Spleen (tissue), 11 donors: ENCODE measurements around the gene KCNK18. TPM values are rescaled to one million over a fixed set of nuclear protein-coding genes. Genes with fewer than 3 reads are reported as not detected.

ENCODE experiments used
- DNase-seq: peaks from one replicate; pipeline ENCODE4 v3.0.0-alpha.2; 2020
- H3K27ac ChIP-seq, 8 donors: fragments of 200-600 bp; sonication (generic) in 7 of 8; 1 replicate in 4 of 8; 2 replicates in 4 of 8; pipeline versions ENCODE4 v1.5.0 to v1.8.0; 2016 to 2021; ENCODE audit warnings: inconsistent platforms in 4 of 8, mild to moderate bottlenecking in 4 of 8, moderate library complexity in 1 of 8
- H3K27me3 ChIP-seq, 7 donors: fragments of 200-600 bp; sonication (generic) in 6 of 7; replicated peaks in 1 of 7; 1 replicate in 4 of 7; 2 replicates in 3 of 7; pipeline versions ENCODE4 v1.5.0 to v1.8.0; 2016 to 2021; ENCODE audit warnings: inconsistent platforms in 3 of 7, mild to moderate bottlenecking in 1 of 7
- H3K36me3 ChIP-seq, 6 donors: fragments of 200-600 bp; sonication (generic) in 5 of 6; 1 replicate in 4 of 6; 2 replicates in 2 of 6; pipeline versions ENCODE4 v1.5.0 to v1.8.0; 2016 to 2021; ENCODE audit warnings: inconsistent platforms in 2 of 6
- H3K4me1 ChIP-seq, 6 donors: fragments of 200-600 bp; sonication (generic) in 5 of 6; 1 replicate in 3 of 6; 2 replicates in 3 of 6; pipeline versions ENCODE4 v1.5.0 to v1.8.0; 2016 to 2021; ENCODE audit warnings: inconsistent platforms in 3 of 6
- H3K4me3 ChIP-seq, 8 donors: fragments of 200-600 bp; sonication (generic) in 7 of 8; 1 replicate in 4 of 8; 2 replicates in 4 of 8; pipeline versions ENCODE4 v1.5.0 to v1.8.0; 2016 to 2021; ENCODE audit warnings: inconsistent platforms in 4 of 8, mild to moderate bottlenecking in 4 of 8, moderate library complexity in 2 of 8
- H3K9me3 ChIP-seq, 8 donors: fragments of 200-600 bp; sonication (generic) in 7 of 8; 1 replicate in 4 of 8; 2 replicates in 4 of 8; pipeline versions ENCODE4 v1.5.0 to v1.8.0; 2016 to 2021; ENCODE audit warnings: inconsistent platforms in 4 of 8
- CTCF ChIP-seq, 11 experiments: fragments of 200-600 bp in 7 of 11; fragments of 450-650 bp in 4 of 11; sonication (generic) in 4 of 11; IDR thresholded peaks in 8 of 11; conservative IDR thresholded peaks in 3 of 11; 1 replicate in 7 of 11; 2 replicates in 4 of 11; pipeline versions ENCODE4 v1.4.0 to v1.8.0; 2016 to 2021; ENCODE audit warnings: antibody characterized with exemption in 11 of 11, inconsistent platforms in 4 of 11, mild to moderate bottlenecking in 1 of 11
- POLR2A ChIP-seq, 3 donors: fragments of 450-650 bp; IDR thresholded peaks; one replicate each; pipeline ENCODE4 v1.5.1; 2017; ENCODE audit warnings: antibody characterized with exemption in 3 of 3, mild to moderate bottlenecking in 1 of 3
- POLR2AphosphoS5 ChIP-seq, 3 donors: sonication (generic); formaldehyde crosslinking; IDR thresholded peaks; one replicate each; pipeline ENCODE4 v1.5.1; 2017; ENCODE audit warnings: antibody characterized with exemption in 3 of 3
- WGBS, 5 donors: extraction: QIAGEN DNeasy Blood & Tissue Kit in 3 of 5; methylation state at CpG; one replicate each; pipeline versions ENCODE4 v1.1.5 to v1.1.7; 2013 to 2018; 5-methylcytosine and 5-hydroxymethylcytosine counted together
- intact Hi-C: fragments of 100-400 bp; cut with DNase I; formaldehyde crosslinking; loops from one replicate; pipeline ENCODE4 v1.15.0; 2023; ENCODE audit warnings: low total_unique reads
- polyA plus RNA-seq, 3 donors: library from polyadenylated mRNA; stranded (reverse); fragments of 200-250 nt; gene quantifications; one replicate each; pipeline ENCODE4 v1.2.1, GENCODE V29; 2013
- total RNA-seq, 7 donors: library from RNA; depleted of rRNA in 3 of 7; stranded (reverse); fragments of >200 nt in 3 of 7; fragmentation: NEBNext Ultra II Directional in 4 of 7; extraction: Animal tissue kit (Norgen Biotek cat#: 25700) in 4 of 7; gene quantifications; one replicate each; pipeline versions ENCODE4 v1.1.0 to v1.2.1, GENCODE V29; 2016 to 2021
- donor health status: healthy with polysubstance abuse.
- donor health status: DM: no; HTN: no; CAD: no; lungs with moderate emphysema.
- donor health status: DM: no; HTN: no; CAD: no.
- donor health status: Bipolar disorder and iron deficiency.
- donor health status: healthy.
- donor health status: DM: no; HTN: no; CAD: no.
- donor health status: DM: yes; HTN: yes; CAD: no.

KCNK18 gene
- total and polyA plus RNA-seq, 10 donors = not detected

GRCh38 chr10:117218654-117219053 lies 21.4 kb downstream of the KCNK18 start:
- TF ChIP-seq POLR2AphosphoS5 (IDR thresholded peaks at IDR 0.05) = no peak
- TF ChIP-seq CTCF (IDR thresholded peaks at IDR 0.05 in 8 of 11, conservative IDR thresholded peaks at IDR 0.05 in 3 of 11) = no peak
- TF ChIP-seq POLR2A (IDR thresholded peaks at IDR 0.05) = no peak
- Histone ChIP-seq H3K27ac (no peak overlapping the region), H3K4me3 (no peak overlapping the region), H3K9me3 (no peaks in the 10 kb centered on the region), H3K27me3 (peaks cover 0 to 90% (median 26%) of the 10 kb centered on the region in 7 donors), H3K4me1 (peaks cover 7 to 30% (median 15%) of the 10 kb centered on the region in 6 donors), H3K36me3 (no peaks in the 10 kb centered on the region)
- 85% methylated on average over 8 of the region's 8 CpGs for WGBS, 5 donors
- DNase-seq = peak; percentile 27
- intact Hi-C loops = loop anchor here (5.0 to 10.0 kb wide), 2 partner anchors 96 to 1024 kb away; no protein-coding TSS in a partner anchor

GRCh38 chr10:117221156-117221711 lies 23.9 kb downstream of the KCNK18 start:
- H3K36me3 ChIP-seq = no peaks in the 10 kb centered on the region
- H3K9me3 ChIP-seq = no peaks in the 10 kb centered on the region
- no peak overlapping the region for H3K27ac ChIP-seq
- intact Hi-C loops = no loop called here
- H3K4me3 ChIP-seq = no peak overlapping the region
- H3K27me3 ChIP-seq = peaks cover 0 to 65% (median 16%) of the 10 kb centered on the region in 7 donors
- DNase-seq = no peak
- H3K4me1 ChIP-seq = peaks cover 7 to 18% (median 13%) of the 10 kb centered on the region in 6 donors
- TF ChIP-seq POLR2A (IDR thresholded peaks at IDR 0.05) (no peak), POLR2AphosphoS5 (IDR thresholded peaks at IDR 0.05) (no peak), CTCF (IDR thresholded peaks at IDR 0.05 in 8 of 11, conservative IDR thresholded peaks at IDR 0.05 in 3 of 11) (no peak)
- WGBS, 5 donors = 47 to 79% (median 67%) methylated on average over 9 to 10 of the region's 10 CpGs

DNA sequence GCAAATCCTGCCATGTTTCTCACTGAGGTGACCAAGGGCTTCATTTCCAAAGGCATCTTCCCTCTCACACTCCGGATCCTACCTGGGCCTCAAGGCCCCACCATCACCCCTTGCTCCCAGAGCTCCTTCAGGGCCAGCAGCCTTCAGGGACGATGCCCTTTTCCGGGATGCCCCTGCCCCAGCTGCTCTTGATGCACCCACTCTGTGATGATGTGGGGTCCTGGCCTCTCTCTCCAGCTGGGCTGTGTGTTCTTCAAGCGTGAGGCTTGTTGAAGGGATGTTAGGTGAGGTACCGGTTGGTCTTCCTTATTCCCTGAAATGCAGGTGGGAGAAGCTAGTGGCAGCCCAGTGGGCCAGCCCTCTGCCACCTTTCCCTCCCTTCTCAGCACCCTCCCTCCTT lies 25.3 kb downstream of the KCNK18 start:
- Histone ChIP-seq H3K27me3 (peaks cover 0 to 65% (median 3%) of the 10 kb centered on the region in 7 donors), H3K9me3 (no peaks in the 10 kb centered on the region), H3K36me3 (no peaks in the 10 kb centered on the region), H3K4me3 (no peak overlapping the region), H3K4me1 (peaks cover 0 to 5% (median 0%) of the 10 kb centered on the region in 6 donors), H3K27ac (no peak overlapping the region)
- DNase-seq = no peak
- TF ChIP-seq POLR2AphosphoS5 (IDR thresholded peaks at IDR 0.05) (no peak), CTCF (IDR thresholded peaks at IDR 0.05 in 8 of 11, conservative IDR thresholded peaks at IDR 0.05 in 3 of 11) (no peak), POLR2A (IDR thresholded peaks at IDR 0.05) (no peak)
- intact Hi-C loops = no loop called here
- WGBS, 5 donors = 86 to 96% (median 87%) methylated on average over 5 of the region's 5 CpGs

DNA sequence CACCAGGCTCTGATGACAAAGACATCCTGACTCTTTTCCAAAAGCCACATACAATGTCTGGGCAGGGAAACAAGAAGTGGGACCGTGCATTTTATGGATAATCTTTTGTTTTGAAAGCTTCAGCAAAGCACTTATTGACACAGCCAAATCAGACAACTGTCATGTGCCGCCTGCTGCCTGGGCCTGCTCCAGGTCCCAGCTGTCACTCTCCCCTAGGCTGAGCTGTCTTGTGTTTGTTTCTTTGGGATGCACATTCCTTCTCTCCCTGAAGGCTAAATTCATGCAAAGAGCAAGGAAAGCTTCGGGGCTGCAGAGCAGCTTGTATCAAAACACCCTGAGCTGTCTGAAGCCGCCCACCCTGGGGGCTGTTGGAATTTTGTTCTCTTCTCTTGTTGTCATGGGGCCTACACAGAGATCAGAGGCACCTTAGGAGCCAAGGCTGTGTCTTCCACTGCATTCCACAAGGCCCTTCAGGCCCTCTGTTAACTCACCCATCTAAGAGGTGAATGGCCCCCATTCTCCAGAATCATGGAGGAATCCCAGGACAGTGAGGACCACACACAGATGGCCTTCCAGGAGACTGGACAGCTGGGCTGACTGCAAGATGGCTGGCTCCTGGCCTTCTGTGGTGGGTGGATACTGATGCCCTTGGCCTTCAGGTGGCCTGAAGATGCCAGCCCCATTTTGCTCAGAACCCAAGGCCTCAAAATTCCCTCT lies 25.8 kb downstream of the KCNK18 start:
- 69 to 84% (median 81%) methylated on average over 4 of the region's 4 CpGs for WGBS, 5 donors

More for the DNA sequence above, 25.8 kb downstream of the KCNK18 start:
- no peak for DNase-seq
- Histone ChIP-seq H3K27me3 (peaks cover 0 to 65% (median 0%) of the 10 kb centered on the region in 7 donors), H3K4me1 (no peaks in the 10 kb centered on the region), H3K27ac (no peak overlapping the region), H3K36me3 (no peaks in the 10 kb centered on the region), H3K4me3 (no peak overlapping the region), H3K9me3 (no peaks in the 10 kb centered on the region)
- intact Hi-C loops = no loop called here
- TF ChIP-seq CTCF (IDR thresholded peaks at IDR 0.05 in 8 of 11, conservative IDR thresholded peaks at IDR 0.05 in 3 of 11) (no peak), POLR2AphosphoS5 (IDR thresholded peaks at IDR 0.05) (no peak), POLR2A (IDR thresholded peaks at IDR 0.05) (no peak)
